Activated T-helper 1 cell treated with Interleukin-2 at 50 U/mL for 16 hours (primary cell): ENCODE results near the gene MIPEP.
"Not testable (repeated sequence)": the region's sequence is repeated elsewhere in the genome, so short reads cannot be mapped to it uniquely, and the experiment has no call there.

Experiments
- DNase-seq: peaks from one replicate; pipeline ENCODE4 v3.0.0-alpha.2; 2020; ENCODE audit warnings: low read depth

MIPEP gene

GRCh38 chr13:23888658-23889614 lies at the start of gene MIPEP:
Gene MIPEP, minus strand, starts transcription at chr13:23889400. Its CDS starts 80 bp downstream, at chr13:23889320.
- DNase-seq = peak; percentile 82

GRCh38 chr13:23934520-23934919 lies 45.3 kb upstream of the MIPEP start:
- DNase-seq = no peak

GRCh38 chr13:23928985-23929384 lies 39.8 kb upstream of the MIPEP start:
- no peak for DNase-seq

GRCh38 chr13:23923031-23923430 lies 33.8 kb upstream of the MIPEP start:
- DNase-seq = no peak

- DNase-seq = no peak
Measured at GRCh38 chr13:23922005-23922932, 33.1 kb upstream of the MIPEP start.

- no peak for DNase-seq
Measured at GRCh38 chr13:23921451-23921888, 32.3 kb upstream of the MIPEP start.

- no peak for DNase-seq
Measured at GRCh38 chr13:23919006-23919405, 29.8 kb upstream of the MIPEP start.

- no peak for DNase-seq
Measured at GRCh38 chr13:23918208-23918607, 29.0 kb upstream of the MIPEP start.

- no peak for DNase-seq
Measured at GRCh38 chr13:23915308-23915707, 26.1 kb upstream of the MIPEP start.

- no peak for DNase-seq
Measured at GRCh38 chr13:23912469-23912868, 23.3 kb upstream of the MIPEP start.

GRCh38 chr13:23909606-23910005 lies 20.4 kb upstream of the MIPEP start:
- DNase-seq = no peak

GRCh38 chr13:23905766-23906165 lies 16.6 kb upstream of the MIPEP start:
- no peak for DNase-seq

- DNase-seq = no peak
Measured at GRCh38 chr13:23903906-23904280, 14.7 kb upstream of the MIPEP start.

GRCh38 chr13:23902975-23903905 lies 14.0 kb upstream of the MIPEP start:
- DNase-seq = no peak

- DNase-seq = no peak
Measured at GRCh38 chr13:23901365-23901764, 12.2 kb upstream of the MIPEP start.

GRCh38 chr13:23899555-23899954 lies 10.4 kb upstream of the MIPEP start:
- no peak for DNase-seq

GRCh38 chr13:23898101-23898500 lies 8.9 kb upstream of the MIPEP start:
- DNase-seq = no peak

- DNase-seq = not testable (repeated sequence)
Measured at GRCh38 chr13:23897452-23897919, 8.3 kb upstream of the MIPEP start, which contains the start of gene C1QTNF9B. Gene C1QTNF9B, minus strand, starts transcription at chr13:23897502.

GRCh38 chr13:23894746-23895145 lies 5.5 kb upstream of the MIPEP start:
- not testable (repeated sequence) for DNase-seq

GRCh38 chr13:23893791-23894190 lies 4.6 kb upstream of the MIPEP start:
- not testable (repeated sequence) for DNase-seq
